ENCODE data around the gene VEZT.

DNA sequence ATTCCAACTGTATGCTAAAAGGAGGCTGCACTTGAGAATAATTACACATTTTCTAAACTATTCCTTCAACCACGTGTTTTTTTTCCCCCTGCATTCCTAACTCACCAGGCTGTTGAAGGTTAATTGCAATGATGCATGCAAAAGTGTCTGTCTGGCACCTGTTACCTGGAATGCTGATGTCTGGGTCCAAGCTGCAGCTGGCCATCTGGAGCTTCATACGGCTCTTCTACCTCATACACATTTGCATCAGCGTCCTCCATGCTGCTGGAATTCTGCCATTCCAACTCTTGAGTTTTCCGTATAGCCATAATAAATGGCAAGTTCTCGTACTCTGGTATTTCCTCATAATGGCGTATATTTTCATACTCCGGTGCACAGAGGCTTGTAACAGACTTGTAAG lies 8.9 kb upstream of the VEZT start:
- no peak for TF ChIP-seq SRSF9 (IDR thresholded peaks at IDR 0.05; ENCODE audit: borderline replicate concordance, low read depth, low read length)
- TF ChIP-seq, protein P1, sequence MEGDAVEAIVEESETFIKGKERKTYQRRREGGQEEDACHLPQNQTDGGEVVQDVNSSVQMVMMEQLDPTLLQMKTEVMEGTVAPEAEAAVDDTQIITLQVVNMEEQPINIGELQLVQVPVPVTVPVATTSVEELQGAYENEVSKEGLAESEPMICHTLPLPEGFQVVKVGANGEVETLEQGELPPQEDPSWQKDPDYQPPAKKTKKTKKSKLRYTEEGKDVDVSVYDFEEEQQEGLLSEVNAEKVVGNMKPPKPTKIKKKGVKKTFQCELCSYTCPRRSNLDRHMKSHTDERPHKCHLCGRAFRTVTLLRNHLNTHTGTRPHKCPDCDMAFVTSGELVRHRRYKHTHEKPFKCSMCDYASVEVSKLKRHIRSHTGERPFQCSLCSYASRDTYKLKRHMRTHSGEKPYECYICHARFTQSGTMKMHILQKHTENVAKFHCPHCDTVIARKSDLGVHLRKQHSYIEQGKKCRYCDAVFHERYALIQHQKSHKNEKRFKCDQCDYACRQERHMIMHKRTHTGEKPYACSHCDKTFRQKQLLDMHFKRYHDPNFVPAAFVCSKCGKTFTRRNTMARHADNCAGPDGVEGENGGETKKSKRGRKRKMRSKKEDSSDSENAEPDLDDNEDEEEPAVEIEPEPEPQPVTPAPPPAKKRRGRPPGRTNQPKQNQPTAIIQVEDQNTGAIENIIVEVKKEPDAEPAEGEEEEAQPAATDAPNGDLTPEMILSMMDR (IDR thresholded peaks at IDR 0.05 in 2 of 3, conservative IDR thresholded peaks at IDR 0.05 in 1 of 3; ENCODE audit: insufficient read depth in 2 of 3, low read depth in 1 of 3, low read length in 3 of 3): no peak
- no peak for TF ChIP-seq TARDBP (IDR thresholded peaks at IDR 0.05)
- TF ChIP-seq JUNB (CRISPR knock-in tag; conservative IDR thresholded peaks at IDR 0.05): no peak
- TF ChIP-seq, protein P2, sequence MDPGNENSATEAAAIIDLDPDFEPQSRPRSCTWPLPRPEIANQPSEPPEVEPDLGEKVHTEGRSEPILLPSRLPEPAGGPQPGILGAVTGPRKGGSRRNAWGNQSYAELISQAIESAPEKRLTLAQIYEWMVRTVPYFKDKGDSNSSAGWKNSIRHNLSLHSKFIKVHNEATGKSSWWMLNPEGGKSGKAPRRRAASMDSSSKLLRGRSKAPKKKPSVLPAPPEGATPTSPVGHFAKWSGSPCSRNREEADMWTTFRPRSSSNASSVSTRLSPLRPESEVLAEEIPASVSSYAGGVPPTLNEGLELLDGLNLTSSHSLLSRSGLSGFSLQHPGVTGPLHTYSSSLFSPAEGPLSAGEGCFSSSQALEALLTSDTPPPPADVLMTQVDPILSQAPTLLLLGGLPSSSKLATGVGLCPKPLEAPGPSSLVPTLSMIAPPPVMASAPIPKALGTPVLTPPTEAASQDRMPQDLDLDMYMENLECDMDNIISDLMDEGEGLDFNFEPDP (CRISPR knock-in tag; IDR thresholded peaks at IDR 0.05): no peak
- TF ChIP-seq TBP (optimal IDR thresholded peaks at IDR 0.05; ENCODE audit: low read depth, low read length): no peak
- no peak for TF ChIP-seq FOXP1 (CRISPR knock-in tag; IDR thresholded peaks at IDR 0.05)
- no peak for TF ChIP-seq MTA2 (IDR thresholded peaks at IDR 0.05; ENCODE audit: low read depth)

All from K562 (cell line).